SK-N-MC (cell line): ENCODE measurements around the gene PRKCB.

Experiments used
- DNase-seq: peaks from one replicate; pipeline ENCODE4 v3.0.0-alpha.2; 2011; ENCODE audit warnings: low read depth, low spot score
- H3K27ac ChIP-seq: fragments of 200-600 bp; sonication (generic); 2 replicates; pipeline ENCODE4 v1.5.1; 2016; ENCODE audit warnings: mixed run types
- H3K36me3 ChIP-seq: fragments of 200-600 bp; sonication (generic); 2 replicates; pipeline ENCODE4 v1.6.1; 2017; ENCODE audit warnings: antibody characterized with exemption, low read length, mixed read lengths; ENCODE audit not compliant: insufficient read depth
- H3K4me3 ChIP-seq: fragments of 200-600 bp; sonication (generic); 2 replicates; pipeline ENCODE4 v1.5.1; 2016
- H3K9ac ChIP-seq: fragments of 200-600 bp; sonication (generic); 2 replicates; pipeline ENCODE4 v1.8.0; 2017; ENCODE audit warnings: mixed run types, mixed read lengths; ENCODE audit not compliant: insufficient read length
- H3K9me3 ChIP-seq: fragments of 200-600 bp; sonication (generic); 2 replicates; pipeline ENCODE4 v1.6.1; 2017; ENCODE audit warnings: low read depth, mild to moderate bottlenecking, antibody characterized with exemption, low read length, moderate library complexity, mixed read lengths
- EZH2 ChIP-seq: fragments of 200-600 bp; sonication (generic); IDR thresholded peaks from one replicate; pipeline ENCODE4 v1.6.1; 2017; ENCODE audit warnings: antibody characterized with exemption
- FOXP2 ChIP-seq: optimal IDR thresholded peaks from 2 replicates; pipeline ENCODE3; 2011; ENCODE audit warnings: mild to moderate bottlenecking, moderate library complexity; ENCODE audit not compliant: insufficient read depth; ENCODE audit errors: extremely low read length, control extremely low read depth
- POLR2AphosphoS5 ChIP-seq: IDR thresholded peaks from 2 replicates; pipeline ENCODE4 v1.6.1; 2012; ENCODE audit warnings: mild to moderate bottlenecking, low read depth, low read length, borderline replicate concordance

PRKCB gene

GRCh38 chr16:24070851-24071250 lies 235.1 kb downstream of the PRKCB start:
- peak; percentile 40 for DNase-seq
- H3K9ac ChIP-seq: no peak overlapping the region
- H3K27ac ChIP-seq: no peak overlapping the region

GRCh38 chr16:24071666-24072360 lies 236.0 kb downstream of the PRKCB start:
- no peaks in the 10 kb centered on the region for H3K36me3 ChIP-seq

More at GRCh38 chr16:24070851-24071250, 235.1 kb downstream of the PRKCB start:
- no peak overlapping the region for H3K4me3 ChIP-seq
- no peaks in the 10 kb centered on the region for H3K36me3 ChIP-seq
- H3K9me3 ChIP-seq: no peaks in the 10 kb centered on the region
- no peak for TF ChIP-seq EZH2
- no peak for TF ChIP-seq FOXP2
- no peak for TF ChIP-seq POLR2AphosphoS5

GRCh38 chr16:24073321-24073720 lies 237.5 kb downstream of the PRKCB start:
- Histone ChIP-seq H3K36me3 (no peaks in the 10 kb centered on the region), H3K9me3 (no peaks in the 10 kb centered on the region), H3K9ac (no peak overlapping the region), H3K27ac (no peak overlapping the region), H3K4me3 (no peak overlapping the region)
- TF ChIP-seq EZH2 (no peak), FOXP2 (no peak), POLR2AphosphoS5 (no peak)
- no peak for DNase-seq

More at GRCh38 chr16:24071666-24072360, 236.0 kb downstream of the PRKCB start:
- no peak overlapping the region for H3K4me3 ChIP-seq
- H3K27ac ChIP-seq: no peak overlapping the region
- no peaks in the 10 kb centered on the region for H3K9me3 ChIP-seq
- DNase-seq: no peak
- no peak overlapping the region for H3K9ac ChIP-seq
- TF ChIP-seq POLR2AphosphoS5: no peak
- TF ChIP-seq FOXP2: no peak
- TF ChIP-seq EZH2: no peak

- Histone ChIP-seq H3K9me3 (no peaks in the 10 kb centered on the region), H3K27ac (no peak overlapping the region), H3K36me3 (no peaks in the 10 kb centered on the region), H3K9ac (no peak overlapping the region), H3K4me3 (no peak overlapping the region)
- no peak for DNase-seq
- TF ChIP-seq FOXP2: no peak
- no peak for TF ChIP-seq POLR2AphosphoS5
- no peak for TF ChIP-seq EZH2
These were observed 238.8 kb downstream of the PRKCB start for GRCh38 chr16:24074574-24074973.

- Histone ChIP-seq H3K27ac (no peak overlapping the region), H3K9me3 (no peaks in the 10 kb centered on the region), H3K36me3 (no peaks in the 10 kb centered on the region), H3K4me3 (no peak overlapping the region), H3K9ac (no peak overlapping the region)
- DNase-seq: no peak
- TF ChIP-seq FOXP2: no peak
These were observed 239.5 kb downstream of the PRKCB start for GRCh38 chr16:24075302-24075701.

- H3K9me3 ChIP-seq: no peaks in the 10 kb centered on the region
- TF ChIP-seq POLR2AphosphoS5 (no peak), EZH2 (no peak), FOXP2 (no peak)
- DNase-seq: no peak
- no peak overlapping the region for H3K9ac ChIP-seq
- no peaks in the 10 kb centered on the region for H3K36me3 ChIP-seq
- H3K27ac ChIP-seq: no peak overlapping the region
- H3K4me3 ChIP-seq: no peak overlapping the region
These were observed 240.3 kb downstream of the PRKCB start for GRCh38 chr16:24075931-24076716.

- Histone ChIP-seq H3K9me3 (no peaks in the 10 kb centered on the region), H3K9ac (no peak overlapping the region), H3K36me3 (no peaks in the 10 kb centered on the region), H3K27ac (no peak overlapping the region), H3K4me3 (no peak overlapping the region)
- DNase-seq: no peak
- TF ChIP-seq EZH2: no peak
- no peak for TF ChIP-seq POLR2AphosphoS5
- no peak for TF ChIP-seq FOXP2
These were observed 241.5 kb downstream of the PRKCB start for GRCh38 chr16:24077292-24077691.

GRCh38 chr16:24077966-24078365 lies 242.2 kb downstream of the PRKCB start:
- H3K27ac ChIP-seq: no peak overlapping the region
- no peaks in the 10 kb centered on the region for H3K9me3 ChIP-seq
- no peak overlapping the region for H3K4me3 ChIP-seq
- no peak overlapping the region for H3K9ac ChIP-seq
- H3K36me3 ChIP-seq: no peaks in the 10 kb centered on the region
- TF ChIP-seq POLR2AphosphoS5 (no peak), FOXP2 (no peak), EZH2 (no peak)
- DNase-seq: no peak
